Measurements from ENCODE around the gene TRIM67. TPM values are rescaled to one million over a fixed set of nuclear protein-coding genes. Genes with fewer than 3 reads are reported as not detected.

The TRIM67 gene
- total and polyA plus RNA-seq, 3 donors from 2014 or later = 0.19 to 0.26 (median 0.24) TPM

- intact Hi-C loops (cut with DNase I; ENCODE audit: low total_unique reads) = no loop called here
- TF ChIP-seq, protein P1, sequence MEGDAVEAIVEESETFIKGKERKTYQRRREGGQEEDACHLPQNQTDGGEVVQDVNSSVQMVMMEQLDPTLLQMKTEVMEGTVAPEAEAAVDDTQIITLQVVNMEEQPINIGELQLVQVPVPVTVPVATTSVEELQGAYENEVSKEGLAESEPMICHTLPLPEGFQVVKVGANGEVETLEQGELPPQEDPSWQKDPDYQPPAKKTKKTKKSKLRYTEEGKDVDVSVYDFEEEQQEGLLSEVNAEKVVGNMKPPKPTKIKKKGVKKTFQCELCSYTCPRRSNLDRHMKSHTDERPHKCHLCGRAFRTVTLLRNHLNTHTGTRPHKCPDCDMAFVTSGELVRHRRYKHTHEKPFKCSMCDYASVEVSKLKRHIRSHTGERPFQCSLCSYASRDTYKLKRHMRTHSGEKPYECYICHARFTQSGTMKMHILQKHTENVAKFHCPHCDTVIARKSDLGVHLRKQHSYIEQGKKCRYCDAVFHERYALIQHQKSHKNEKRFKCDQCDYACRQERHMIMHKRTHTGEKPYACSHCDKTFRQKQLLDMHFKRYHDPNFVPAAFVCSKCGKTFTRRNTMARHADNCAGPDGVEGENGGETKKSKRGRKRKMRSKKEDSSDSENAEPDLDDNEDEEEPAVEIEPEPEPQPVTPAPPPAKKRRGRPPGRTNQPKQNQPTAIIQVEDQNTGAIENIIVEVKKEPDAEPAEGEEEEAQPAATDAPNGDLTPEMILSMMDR (IDR thresholded peaks at IDR 0.05) = no peak
- TF ChIP-seq POLR2A (IDR thresholded peaks at IDR 0.05) = no peak
- DNase-seq = no peak
- H3K27me3 ChIP-seq = no peaks in the 10 kb centered on the region
- H3K4me3 ChIP-seq = no peak overlapping the region
- H3K36me3 ChIP-seq (ENCODE audit: low read depth, missing control alignments) = no peaks in the 10 kb centered on the region
- WGBS, 2 donors = 87 to 89% methylated on average over 4 of the region's 4 CpGs
- H3K27ac ChIP-seq = no peak overlapping the region
- no peaks in the 10 kb centered on the region for H3K9me3 ChIP-seq
- H3K4me1 ChIP-seq = no peaks in the 10 kb centered on the region
Observed at GRCh38 chr1:231236208-231236591, 74.3 kb downstream of the TRIM67 start.

GRCh38 chr1:231236938-231237337, 75.1 kb downstream of the TRIM67 start:
- 93 to 96% methylated on average over 9 of the region's 9 CpGs for WGBS, 2 donors
- intact Hi-C loops (cut with DNase I; ENCODE audit: low total_unique reads) = no loop called here
- H3K36me3 ChIP-seq (ENCODE audit: low read depth, missing control alignments) = no peaks in the 10 kb centered on the region
- no peaks in the 10 kb centered on the region for H3K27me3 ChIP-seq
- H3K4me1 ChIP-seq = peaks cover 3% of the 10 kb centered on the region
- H3K27ac ChIP-seq = no peak overlapping the region
- DNase-seq = no peak
- no peak overlapping the region for H3K4me3 ChIP-seq
- TF ChIP-seq POLR2A (IDR thresholded peaks at IDR 0.05) = no peak
- TF ChIP-seq, protein P1 (IDR thresholded peaks at IDR 0.05) = no peak
- no peaks in the 10 kb centered on the region for H3K9me3 ChIP-seq

DNA sequence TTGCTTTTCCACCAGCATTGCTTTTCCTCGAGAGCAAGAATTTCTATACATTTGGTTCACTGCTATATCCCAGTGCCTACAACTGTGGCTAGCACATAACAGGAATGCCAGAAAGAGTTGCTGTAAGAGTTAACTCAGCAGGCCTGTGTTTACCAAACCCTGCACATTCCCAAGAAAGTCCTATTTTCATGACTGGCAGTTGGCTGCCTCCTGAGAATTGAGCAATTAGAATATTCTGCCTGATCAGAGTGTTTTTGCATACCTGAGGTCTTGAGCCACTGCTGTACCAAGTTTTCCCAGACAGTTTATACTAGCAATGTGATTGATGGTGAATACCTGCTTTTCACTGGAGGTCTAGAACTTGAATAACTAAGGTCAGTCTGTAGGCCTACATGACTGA, 76.4 kb downstream of the TRIM67 start:
- Histone ChIP-seq H3K27me3 (no peaks in the 10 kb centered on the region), H3K9me3 (no peaks in the 10 kb centered on the region), H3K4me1 (peaks cover 10% of the 10 kb centered on the region), H3K36me3 (ENCODE audit: low read depth, missing control alignments) (no peaks in the 10 kb centered on the region), H3K27ac (no peak overlapping the region), H3K4me3 (no peak overlapping the region)
- no peak for TF ChIP-seq POLR2A (IDR thresholded peaks at IDR 0.05)
- TF ChIP-seq, protein P1 (IDR thresholded peaks at IDR 0.05) = no peak
- intact Hi-C loops (cut with DNase I; ENCODE audit: low total_unique reads) = no loop called here
- DNase-seq = no peak
- WGBS, 2 donors = 96% methylated on average over 1 of the region's 1 CpG

GRCh38 chr1:231240531-231240882, 78.6 kb downstream of the TRIM67 start:
- peaks cover 10% of the 10 kb centered on the region for H3K4me1 ChIP-seq
- no peaks in the 10 kb centered on the region for H3K9me3 ChIP-seq
- H3K27me3 ChIP-seq = no peaks in the 10 kb centered on the region
- H3K27ac ChIP-seq = peak overlapping the region in 1 of 2 donors; percentile 76
- intact Hi-C loops (cut with DNase I; ENCODE audit: low total_unique reads) = no loop called here
- H3K4me3 ChIP-seq = peak overlapping the region; percentile 72 to 82
- H3K36me3 ChIP-seq (ENCODE audit: low read depth, missing control alignments) = no peaks in the 10 kb centered on the region
- WGBS, 2 donors = 0 to 2% methylated on average over 12 to 13 of the region's 13 CpGs
- DNase-seq = no peak
- no peak for TF ChIP-seq POLR2A (IDR thresholded peaks at IDR 0.05)
- TF ChIP-seq, protein P1 (IDR thresholded peaks at IDR 0.05) = no peak

- peak; percentile 62 for TF ChIP-seq POLR2A (IDR thresholded peaks at IDR 0.05)
- TF ChIP-seq, protein P1 (IDR thresholded peaks at IDR 0.05) = peak in 1 of 3 experiments; percentile 14
- WGBS, 2 donors = 0 to 1% methylated on average over 33 to 49 of the region's 51 CpGs
- no peaks in the 10 kb centered on the region for H3K9me3 ChIP-seq
- peak within 1 kb of the TSS; percentile 57 to 76 for H3K27ac ChIP-seq
- H3K4me1 ChIP-seq = peaks cover 10% of the 10 kb centered on the region
- peak; percentile 90 for DNase-seq
- H3K27me3 ChIP-seq = no peaks in the 10 kb centered on the region
- peak within 1 kb of the TSS; percentile 72 to 82 for H3K4me3 ChIP-seq
- intact Hi-C loops (cut with DNase I; ENCODE audit: low total_unique reads) = no loop called here
- no peaks in the 10 kb centered on the region for H3K36me3 ChIP-seq (ENCODE audit: low read depth, missing control alignments)
Observed at GRCh38 chr1:231240883-231241735, 79.3 kb downstream of the TRIM67 start, which contains the start of gene GNPAT. Gene GNPAT, plus strand, starts transcription at chr1:231241212. Its CDS starts 167 bp downstream, at chr1:231241379.
